Cerebellar nuclear complex (tissue), 1 donor: Measurements from ENCODE around the gene SETD4.

Experiments used
- DNase-seq, 2 experiments: peaks; one replicate each; lab custom pipeline; 2025; lab: John Stamatoyannopoulos, UW

Gene SETD4

DNA sequence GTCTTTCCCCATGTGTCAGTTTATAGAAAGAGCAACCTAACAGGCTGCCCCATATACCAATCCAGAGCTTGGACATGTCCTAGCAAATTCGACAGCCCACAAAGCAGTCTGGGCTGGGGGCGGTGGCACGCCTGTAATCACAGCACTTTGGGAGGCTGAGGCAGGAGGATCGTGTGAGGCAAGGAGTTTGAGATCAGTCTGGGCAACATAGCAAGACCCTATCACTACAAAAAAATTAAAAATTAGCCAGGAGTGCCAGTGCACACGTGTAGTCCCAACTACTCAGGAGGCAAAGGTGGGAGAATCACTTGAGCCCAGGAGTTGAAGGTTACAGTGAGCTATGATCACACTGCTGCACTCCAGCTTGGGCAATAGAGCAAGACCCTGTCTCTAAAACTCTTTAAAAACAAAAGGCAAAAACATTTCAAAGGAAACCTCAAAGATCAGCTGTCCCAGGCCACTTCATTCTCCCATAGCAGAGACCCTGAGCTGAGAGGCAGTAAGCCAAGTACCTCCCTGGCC is 54.4 kb downstream of the SETD4 start:
- no peak for DNase-seq

DNA sequence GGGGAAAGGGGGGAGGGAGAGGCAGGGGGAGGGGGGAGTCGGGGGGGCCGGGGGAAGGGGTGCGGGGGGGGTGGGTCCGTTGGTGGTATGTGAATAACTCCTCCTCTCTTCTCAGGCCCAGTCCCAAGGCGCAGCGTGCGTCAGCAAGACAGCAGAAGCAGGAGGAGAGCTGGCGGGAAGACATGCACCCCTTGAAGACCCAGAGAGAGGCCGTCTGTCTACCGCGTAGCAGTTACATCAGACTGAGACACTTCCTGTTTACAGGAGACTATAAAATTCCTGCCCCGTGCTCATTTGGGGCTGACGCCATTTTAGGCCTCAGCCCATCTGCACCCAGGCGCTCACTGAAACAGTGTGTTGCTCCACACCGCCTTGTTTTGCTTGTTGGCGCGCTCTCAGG is 55.3 kb downstream of the SETD4 start:
- no peak for DNase-seq

DNA sequence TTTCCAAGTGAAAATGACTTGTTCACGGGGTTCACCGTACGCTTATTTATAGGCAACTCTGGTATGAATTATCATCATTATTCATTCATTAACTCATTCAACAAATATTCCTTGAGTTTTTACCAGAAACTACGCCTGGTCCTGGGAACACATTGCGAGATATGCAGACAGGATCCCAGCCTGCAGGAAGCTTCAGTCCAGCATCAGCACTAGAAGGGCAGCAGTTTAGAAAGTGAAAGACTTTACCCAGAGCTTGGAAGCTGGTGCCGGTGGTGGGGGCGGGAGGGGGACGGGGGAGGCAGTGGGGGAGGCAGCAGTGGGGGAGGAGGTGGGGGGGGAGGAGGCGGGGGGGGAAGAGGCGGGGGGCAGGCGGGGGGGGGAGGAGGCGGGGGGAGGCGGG is 55.9 kb downstream of the SETD4 start:
- DNase-seq = no peak

DNA sequence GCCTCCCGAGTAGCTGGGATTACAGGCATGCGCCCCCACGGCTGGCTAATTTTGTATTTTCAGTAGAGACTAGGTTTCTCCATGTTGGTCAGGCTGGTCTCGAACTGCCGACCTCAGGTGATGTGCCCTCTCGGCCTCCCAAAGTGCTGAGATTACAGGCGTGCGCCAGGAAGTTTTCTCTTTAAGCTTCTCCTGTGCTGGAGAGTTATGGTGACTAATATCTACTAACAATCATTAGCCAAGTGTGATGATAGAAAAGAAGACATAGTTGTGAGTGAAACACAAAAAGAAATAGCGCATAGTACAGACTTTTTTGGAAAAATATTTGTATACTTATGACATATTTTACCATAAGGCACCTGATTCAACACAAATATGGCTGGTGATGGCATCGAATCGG is 56.5 kb downstream of the SETD4 start:
- DNase-seq = no peak

DNA sequence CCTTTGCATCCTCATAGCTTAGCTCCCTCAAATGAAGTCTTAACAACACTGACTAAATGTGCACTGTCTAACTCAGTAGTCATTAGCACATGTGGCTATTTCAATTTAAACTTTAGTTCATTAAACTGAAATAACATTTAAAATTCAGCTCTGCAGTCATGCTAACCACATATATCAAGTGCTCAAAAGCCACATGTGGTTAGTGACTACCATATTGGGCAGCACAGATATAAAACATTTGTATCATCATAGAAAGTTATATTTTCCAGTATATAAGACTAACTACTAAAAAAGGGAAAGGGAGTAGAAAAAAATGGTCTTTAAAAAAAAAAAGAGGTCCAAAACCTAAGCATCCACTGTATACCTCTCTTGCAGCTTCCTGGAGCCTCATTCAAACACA is 64.1 kb downstream of the SETD4 start:
- no peak for DNase-seq

DNA sequence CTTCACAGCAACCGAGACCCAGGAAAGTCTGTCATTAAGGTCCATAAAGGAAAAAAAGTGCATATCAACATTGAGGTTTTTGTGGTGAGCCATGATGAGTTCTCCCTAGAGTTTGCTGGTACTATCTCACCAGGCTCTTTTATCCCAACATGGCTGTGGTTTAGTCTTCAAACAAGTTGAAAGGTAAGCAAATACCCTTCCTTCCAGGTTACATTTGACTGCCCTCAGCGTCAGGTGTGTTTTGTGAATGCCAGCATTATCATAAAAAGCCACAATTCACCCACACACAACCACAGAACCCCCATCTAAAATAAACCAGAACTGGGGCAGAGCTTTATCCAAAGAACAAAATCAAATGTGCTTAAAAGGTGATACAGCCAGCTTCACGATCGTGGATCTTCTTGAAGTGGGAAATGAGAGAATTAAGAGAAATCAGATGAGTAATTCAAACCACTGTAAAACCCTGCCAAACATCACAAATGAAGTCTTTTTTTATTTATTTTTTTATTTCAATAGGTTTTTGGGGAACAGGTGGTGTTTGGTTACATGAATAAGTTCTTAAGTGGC is 64.7 kb downstream of the SETD4 start:
- DNase-seq = no peak

DNA sequence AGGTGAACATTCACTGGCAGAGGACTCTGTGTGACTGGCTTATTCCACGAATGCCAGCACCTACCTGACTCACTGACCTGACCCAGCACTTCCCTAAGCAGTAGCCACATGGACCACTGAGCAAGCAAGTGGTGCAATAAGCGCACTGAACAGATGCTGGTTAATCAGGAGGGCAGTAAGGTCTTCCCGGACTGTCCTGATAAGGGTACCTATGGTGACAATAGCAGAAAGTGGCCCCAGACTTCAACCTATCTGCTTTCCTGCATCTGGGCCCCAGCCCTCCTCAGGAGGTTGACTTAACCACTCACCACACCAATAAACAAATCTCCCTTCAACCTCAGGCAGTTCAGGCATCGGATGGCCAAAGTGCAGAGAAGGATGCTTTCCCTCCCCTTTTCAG is 65.7 kb downstream of the SETD4 start:
- DNase-seq = no peak

DNA sequence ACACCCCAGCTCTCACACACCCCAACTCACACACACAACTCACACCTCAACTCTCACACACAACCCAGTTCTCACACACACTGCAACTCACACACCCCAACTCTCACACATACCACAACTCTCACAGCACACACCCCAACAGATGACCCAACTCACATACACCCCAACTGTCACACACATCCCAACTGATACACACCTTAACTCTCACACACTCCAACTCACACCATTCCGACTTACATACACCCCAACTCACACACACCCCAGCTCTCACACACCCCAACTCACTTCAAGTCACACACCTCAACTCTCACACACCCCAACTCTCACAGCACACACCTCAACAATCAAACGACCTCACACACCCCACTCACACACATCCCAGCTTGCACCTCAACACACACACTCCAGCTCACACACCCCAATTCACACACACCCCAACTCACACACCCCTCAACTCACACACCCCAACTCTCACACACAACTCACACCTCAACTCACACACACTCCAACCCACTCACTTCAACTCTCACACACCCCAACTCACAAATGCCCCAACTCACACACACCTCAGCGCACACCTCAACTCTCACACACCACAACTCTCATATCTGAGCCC is 66.3 kb downstream of the SETD4 start:
- no peak for DNase-seq

DNA sequence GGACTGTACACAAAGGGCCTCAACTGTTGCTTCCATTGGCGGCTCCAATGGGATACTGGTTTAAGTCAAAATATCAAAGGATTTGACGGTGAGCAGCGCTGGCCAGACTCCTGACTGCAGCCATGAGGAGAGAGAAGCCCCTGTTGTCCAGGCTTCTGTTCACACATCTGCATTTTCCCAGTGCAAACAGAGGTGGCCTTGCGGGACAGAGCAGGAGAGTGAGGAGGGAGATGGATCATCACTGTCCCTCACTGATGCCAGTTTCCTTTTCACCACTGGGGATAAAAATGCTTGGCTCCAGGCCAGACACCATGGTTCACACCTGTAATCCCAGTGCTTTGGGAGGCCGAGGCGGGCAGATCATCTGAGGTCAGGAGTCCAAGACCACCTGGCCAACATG is 69.2 kb downstream of the SETD4 start:
- DNase-seq = no peak

DNA sequence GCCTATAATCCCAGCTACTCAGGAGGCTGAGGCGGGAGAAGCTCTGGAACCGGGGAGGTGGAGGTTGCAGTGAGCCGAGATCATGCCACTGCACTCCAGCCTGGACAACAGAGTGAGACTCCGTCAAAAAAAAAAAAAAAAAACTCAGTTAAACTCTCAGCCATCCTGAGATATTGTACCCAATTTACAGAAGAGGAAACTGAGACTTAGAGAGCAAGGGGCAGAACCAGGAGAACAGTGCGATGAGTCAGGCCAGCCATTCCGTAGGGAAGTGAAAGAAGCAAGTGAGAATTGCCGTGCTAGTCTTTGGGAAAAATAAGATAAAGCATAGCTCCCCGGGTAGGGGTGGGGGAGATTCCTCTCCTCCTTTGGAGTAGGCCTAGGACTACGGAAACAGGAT is 69.7 kb downstream of the SETD4 start:
- no peak for DNase-seq

DNA sequence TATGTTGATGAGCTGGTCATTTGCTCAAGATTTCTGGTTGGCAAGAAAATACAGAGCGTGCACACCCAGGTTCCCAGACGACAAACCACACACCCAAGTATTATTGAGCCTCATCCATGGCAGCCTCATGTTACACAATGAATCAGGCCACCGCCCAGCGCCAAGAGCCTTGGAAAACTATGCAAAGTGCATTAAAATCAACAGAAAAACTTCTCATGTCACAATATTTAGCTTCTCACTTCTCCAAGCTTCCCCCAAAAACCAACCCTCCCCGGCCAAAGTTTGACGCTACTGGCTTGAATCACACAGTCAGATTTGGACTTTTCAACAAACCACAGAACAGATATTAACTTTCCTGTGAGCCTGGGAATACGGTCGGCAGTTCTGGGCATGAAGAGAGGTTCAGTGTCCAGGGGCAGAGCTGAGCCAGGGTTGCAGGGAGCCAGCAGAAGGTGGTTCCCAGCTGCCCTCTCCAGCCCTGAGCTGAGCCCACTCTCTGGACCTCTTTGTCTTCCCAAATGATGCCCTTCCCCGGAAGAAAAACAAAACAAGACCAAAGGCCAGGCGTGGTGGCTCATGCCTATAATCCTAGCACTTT is 71.1 kb downstream of the SETD4 start:
- DNase-seq = no peak

DNA sequence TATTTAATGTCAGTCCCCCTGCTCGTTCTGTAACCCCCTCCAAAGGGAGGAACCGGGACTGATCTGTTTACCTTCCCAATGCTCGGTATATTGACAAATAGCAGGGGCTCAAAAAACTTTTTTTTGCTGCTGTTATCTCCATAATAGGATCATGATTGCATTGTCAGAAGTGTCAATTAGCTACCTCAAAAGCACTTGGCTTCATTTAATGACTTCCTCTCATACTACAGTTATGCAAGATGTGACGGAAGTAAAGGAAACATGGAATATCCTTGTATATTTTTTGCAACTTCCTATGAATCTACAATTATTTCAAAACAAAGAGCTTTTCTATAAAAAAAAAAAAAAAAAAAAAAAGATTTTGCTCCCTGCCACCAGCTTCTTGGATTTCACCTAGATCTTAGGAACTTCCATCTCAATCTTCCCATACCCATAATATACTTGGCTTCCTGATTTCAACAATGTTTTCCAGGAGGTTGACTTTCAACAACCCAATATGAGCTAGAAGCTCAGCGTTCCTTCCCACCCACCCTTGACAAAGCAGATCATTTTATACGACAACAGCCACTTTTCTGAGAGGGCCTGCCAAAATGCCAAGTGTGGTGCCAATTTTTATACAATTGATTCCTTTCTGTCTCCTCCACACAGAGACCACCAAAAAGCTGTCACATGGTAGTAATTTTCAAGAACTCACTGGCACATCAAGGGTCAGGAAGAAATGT is 71.7 kb downstream of the SETD4 start:
- DNase-seq = no peak

DNA sequence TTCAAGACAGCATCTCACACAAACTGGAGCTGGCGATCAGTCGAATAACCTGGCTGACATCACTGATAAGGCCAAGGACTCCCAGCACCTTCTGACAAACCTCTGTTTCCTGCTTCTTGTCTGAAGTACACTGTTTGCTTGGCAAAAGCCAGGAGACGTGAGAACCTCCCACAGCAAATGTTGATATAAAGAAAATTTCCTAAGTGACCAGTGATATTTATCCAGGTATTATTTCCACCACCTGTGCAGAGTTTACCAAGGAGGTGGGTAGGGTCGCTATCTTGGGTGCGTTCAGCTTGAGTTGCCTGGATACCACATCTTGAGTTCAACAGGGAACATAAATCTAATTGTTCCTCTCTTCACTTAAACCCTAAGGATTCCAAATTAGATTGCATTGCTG is 72.9 kb downstream of the SETD4 start:
- DNase-seq = no peak

DNA sequence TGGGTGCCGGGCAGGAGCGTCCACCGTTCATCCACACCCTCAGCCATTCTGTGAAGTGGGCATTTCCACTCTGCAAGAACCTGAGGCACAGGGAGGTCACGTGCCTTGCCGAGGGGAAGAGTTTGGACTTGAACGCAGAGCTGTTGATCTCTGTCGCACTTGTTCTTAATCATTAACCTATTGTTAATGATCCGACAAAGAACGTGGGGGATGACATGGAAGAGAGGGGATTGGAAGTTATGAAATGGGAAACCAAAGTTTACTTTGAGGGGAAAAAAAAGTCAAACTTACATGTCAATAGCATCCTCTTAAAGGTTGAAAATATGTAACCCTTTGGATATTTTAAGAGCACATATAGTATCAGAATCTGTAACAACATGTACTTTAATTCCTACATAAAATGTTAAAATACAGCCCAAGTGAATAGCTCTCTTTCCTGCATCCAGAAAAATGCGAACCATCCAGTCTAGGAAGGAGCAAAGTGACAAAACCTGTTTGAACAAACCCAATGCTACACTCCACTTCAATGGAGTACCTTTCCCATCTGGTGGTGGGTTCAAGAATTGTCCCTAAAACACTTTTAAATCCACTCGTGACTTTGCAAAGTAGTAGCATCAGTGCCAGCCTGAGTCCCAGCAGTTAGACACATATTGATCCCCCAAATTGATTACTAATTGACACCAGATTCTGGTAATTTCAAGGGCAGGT is 75.5 kb downstream of the SETD4 start:
- DNase-seq = no peak
